GM21576 (cell line): ENCODE results near the gene TCF7L1.
"Not testable (repeated sequence)": the region's sequence is repeated elsewhere in the genome, so short reads cannot be mapped to it uniquely, and the experiment has no call there.

Experiments used
- ATAC-seq: cut with Tn5 transposase; IDR thresholded peaks from one replicate; pipeline ENCODE4 v1.9.1; 2021; ENCODE audit warnings: mild to moderate bottlenecking, moderate library complexity; ENCODE audit not compliant: unreplicated experiment

The TCF7L1 gene

DNA sequence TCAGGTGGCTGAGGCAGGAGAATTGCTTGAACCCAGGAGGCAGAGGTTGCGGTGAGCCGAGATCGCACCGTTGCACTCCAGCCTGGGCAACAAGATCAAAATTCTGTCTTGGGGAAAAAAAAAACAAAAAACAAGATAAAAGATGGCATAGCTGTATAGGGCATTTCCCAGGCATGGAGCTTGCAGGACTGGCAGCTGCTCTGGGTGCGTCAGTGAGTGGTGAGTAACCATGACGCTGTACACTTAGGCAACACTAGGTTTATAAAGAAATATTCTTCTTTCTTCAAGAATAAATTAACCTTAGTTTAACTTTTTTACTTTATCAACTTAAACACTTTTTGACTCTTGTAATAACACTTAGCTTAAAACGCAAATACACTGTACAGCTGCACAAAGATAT is 179.2 kb downstream of the TCF7L1 start:
- ATAC-seq, result no peak

GRCh38 chr2:85314884-85315242 is 181.7 kb downstream of the TCF7L1 start:
- ATAC-seq, result no peak

- ATAC-seq, result not testable (repeated sequence)
Observed at GRCh38 chr2:85315921-85316320, 182.7 kb downstream of the TCF7L1 start.

DNA sequence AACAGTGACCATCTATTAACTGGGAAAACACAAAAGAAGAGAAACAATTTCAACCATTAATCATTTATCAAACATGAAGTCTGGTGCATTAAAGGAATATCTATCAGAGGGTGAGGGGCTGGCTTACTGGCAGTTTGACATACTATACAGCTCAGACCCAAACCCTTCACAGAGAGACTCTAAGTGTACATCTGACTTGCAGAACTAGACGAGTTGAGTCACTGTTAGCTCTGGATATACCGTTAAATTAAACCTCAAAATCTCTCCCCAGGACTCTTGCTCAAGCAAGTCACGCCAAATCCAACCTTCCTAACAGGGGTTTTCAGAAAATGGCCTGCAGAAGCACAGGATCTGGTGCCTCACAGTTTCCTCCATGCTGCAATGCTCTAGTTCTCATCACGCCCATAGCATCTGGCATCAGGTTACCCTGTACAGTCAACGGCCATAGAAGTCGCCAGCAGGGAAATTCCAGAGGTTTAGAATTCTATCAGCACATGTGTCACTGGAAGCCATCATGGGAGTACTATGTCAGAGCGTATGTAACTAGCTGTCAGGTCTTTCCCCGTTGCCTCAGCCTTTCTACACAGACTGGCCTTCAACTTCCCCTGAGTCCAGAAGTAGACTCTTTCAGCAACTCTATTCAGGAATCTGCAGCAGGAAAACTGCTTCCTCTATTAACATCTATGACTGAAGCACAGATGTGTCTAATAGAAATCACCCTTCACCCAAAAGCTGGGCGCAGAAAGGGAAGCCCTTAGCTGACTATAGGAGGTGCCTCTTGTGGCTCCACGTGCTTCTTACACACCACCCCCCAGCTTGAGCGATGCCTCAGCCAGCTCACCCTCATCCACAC is 185.3 kb downstream of the TCF7L1 start:
- no peak for ATAC-seq

DNA sequence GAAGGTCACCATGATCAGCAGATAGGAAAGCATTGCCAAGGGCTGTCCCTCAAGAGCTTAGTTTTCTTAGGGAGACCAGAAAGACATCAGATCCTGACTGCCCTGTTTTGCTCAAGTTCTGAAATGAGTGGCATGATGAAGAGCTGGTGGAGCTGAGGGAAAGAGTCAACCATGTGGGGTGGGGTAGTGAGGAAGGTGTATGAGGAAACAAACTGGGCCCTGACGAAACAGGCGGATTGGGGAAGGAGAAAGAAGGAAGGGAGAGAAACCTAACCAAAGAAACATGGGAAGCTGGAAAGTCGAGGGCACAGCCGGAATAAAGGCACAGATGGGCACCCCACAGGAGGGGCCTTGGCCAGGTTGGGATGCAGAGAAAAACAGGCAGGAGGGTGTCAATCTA is 186.6 kb downstream of the TCF7L1 start:
- no peak for ATAC-seq

DNA sequence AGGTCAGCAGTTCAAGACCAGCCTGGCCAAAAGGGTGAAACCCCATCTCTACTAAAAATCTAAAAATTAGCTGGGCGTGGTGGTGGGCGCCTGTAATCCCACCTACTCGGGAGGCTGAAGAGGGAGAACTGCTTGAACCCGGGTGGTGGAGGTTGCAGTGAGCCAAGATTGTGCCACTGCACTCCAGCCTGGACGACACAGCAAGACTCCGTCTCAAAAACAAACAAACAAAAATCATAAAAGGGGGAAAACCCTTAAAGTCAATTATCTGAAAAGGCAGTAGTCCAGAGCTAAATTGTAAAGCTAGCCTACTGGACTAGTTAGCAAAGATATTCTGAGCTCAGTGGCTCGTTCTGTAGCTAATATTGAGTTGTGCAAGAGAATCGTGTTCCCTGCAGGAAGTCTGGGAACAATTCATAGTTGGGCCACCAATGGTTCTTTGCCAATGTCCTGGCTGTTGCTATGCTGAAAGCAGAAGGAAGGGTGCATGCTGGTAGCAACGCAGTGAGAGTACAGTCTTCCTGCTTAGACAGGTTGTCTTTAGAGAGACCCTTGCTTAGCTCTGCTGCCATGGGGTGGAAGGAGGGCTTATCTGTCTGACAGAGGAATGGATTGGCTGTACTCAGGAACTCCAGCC is 190.3 kb downstream of the TCF7L1 start:
- ATAC-seq, result no peak

GRCh38 chr2:85323988-85324367 is 190.8 kb downstream of the TCF7L1 start:
- not testable (repeated sequence) for ATAC-seq

DNA sequence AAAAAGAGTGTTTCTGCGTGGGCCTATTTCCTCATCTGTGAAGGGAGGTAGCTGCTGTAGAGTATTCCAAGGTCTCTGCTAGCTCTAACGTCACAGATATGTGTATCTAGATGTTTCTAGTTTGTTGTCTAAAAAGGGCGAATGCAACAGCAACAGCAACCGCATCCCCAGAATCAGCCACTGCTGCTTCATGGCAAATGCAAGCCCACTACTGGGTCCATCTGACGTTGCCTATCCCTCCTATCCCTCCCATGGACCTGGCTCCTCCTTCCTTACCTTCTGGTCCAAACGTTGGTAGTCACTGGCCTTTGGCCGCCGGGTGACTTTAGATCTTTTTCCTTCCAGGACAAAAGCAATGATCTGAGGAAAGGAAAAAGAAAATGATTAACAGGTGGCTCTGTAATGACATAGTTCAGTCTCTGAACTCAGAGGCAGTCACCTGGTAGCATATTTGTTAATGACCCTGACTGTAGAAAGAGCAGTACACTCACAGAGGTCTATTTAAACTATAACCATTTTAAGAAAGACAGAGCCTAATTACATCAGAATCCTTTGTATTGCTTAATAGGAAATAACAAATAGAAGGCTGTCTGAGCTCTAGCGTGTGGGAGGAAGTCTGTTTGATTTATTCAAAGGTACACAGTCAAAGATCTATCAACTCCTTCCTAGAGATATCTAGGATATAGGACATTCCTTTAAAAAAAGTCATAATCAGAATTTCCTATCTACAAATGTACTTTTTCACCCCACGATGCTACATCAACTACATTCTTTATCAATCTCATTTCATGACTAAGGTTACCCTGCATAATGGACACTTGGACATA is 191.7 kb downstream of the TCF7L1 start:
- no peak for ATAC-seq

DNA sequence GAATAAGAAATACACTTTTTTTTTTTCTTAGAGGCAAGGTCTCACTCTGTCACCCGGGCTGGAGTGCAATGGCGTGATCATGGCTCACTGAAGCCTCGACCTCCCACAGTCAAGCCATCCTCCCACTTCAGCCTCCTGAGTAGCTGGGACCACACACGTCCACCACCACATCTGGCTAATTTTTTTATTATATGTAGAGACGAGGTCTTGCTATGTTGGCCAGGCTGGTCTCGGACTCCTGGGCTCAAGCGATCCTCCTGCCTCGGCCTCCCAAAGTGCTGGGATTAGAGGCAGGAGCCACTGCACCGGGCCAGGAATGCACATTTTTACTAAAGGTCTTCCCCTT is 192.2 kb downstream of the TCF7L1 start:
- no peak for ATAC-seq

DNA sequence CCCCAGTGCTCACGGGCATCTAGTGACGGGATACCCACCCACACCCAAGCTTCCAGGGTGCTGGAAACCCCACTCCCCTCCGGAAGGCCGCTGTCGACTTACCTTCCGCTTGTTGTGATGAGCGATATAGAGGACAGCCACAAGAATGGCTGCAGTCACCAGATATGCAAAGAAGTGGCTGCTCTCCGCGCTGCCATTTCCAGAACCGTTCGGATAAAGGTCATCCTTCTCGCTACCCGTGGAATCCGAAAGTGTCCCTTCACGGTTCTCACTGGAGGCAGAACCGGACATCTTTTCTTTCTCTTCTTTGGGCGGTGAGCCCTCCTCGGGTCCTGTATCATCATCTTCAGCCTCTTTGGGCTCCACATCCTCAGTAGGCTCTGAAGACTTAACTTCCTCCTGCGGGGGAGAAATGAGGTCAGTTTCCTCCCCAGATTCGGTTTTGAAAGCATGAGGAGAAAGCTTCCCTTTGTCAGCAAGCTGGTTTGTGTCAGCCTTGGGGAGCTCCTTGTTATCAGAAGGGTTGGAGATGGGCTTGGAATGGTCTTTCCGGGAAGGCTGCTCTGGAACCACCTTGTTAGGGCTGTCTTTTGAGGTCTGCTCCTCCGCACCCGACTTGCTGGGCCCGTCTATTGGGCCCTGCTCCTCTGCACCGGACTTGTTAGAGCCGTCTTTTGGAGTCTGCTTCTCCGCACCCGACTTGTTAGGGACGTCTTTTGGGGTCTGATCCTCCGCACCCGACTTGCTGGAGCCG is 193.4 kb downstream of the TCF7L1 start:
- ATAC-seq, result peak; percentile 33

GRCh38 chr2:85327160-85327821 is 194.1 kb downstream of the TCF7L1 start:
- ATAC-seq, result no peak

DNA sequence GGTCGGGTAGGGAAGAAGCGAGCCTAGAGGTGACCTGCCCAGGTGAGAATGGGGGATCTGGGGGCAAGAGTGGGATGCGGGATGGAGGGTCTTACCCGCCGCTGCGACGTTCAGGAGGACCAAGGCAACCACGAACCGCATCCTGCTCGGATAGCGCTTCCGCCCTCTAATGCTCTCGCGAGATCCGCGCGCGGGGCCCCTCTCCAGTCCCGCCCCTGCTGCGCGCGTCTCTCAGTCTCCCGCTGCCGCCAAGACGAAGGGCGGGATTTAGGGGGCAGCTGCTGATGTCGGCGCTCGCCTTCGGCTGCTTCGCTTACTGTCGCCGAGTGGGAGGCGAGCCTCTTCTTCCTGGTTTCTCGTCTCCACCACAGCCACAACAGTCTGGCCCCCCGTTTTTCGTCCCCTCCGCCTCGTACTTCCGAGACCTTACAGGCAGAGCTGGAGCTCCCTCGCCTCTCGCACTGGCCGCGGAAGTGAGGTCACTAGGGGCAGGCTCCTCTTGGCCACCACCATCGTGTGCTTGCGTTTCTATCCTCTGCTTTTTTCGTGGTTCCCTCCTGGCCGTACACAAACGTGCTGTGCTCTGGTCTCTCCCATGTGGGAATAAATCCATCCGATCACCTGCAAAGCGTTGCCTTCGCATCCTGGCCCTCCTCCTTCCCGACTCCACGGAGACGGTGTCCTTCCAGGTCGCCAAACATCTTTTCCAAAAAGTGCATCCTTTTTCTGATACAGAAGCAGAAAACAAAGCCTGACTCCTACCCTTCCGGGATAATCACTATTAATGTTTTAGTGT is 194.8 kb downstream of the TCF7L1 start, which contains the start of gene TGOLN2:
Gene TGOLN2 (minus strand): TSS at position 168 of the 796 bp plus-strand sequence. CDS start 27 bp downstream, at position 141.
- ATAC-seq, result peak; percentile 80

- ATAC-seq, result no peak
Observed at GRCh38 chr2:85329181-85329651, 196.0 kb downstream of the TCF7L1 start.

GRCh38 chr2:85329701-85330100 is 196.5 kb downstream of the TCF7L1 start:
- ATAC-seq, result not testable (repeated sequence)

DNA sequence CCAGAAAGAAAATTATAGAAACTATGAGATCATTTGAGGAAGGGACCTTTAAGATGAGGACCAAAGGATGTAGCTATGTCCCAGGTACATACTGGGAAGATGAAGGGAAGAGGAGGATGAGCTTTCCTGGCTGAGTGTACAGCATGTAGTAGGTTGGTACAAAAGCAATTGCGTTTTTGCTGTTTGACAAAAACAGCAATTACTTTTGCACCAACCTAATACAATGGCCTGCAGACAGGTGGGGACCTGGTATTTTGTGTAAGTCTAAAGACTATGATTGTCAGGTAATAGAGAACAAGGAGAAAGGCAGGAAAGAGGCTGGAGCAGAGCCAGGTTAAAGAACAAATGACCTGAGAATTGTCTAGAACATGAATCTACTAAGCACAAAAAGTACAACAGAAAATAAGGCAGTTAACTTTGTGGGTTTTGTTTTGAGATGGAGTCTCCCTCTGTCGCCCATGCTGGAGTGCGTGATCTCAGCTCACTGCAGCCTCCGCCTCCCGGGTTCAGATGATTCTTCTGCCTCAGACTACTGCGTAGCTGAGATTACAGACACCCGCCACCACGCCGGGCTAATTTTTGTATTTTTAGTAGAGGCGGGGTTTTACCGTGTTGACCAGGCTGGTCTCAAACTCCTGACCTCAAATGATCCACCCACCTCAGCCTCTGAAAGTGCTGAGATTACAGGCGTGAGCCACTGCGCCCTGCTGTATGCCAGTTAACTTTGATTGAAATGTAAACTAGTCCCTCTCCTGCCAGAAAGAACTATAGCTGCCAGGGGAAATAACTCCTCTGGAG is 197.8 kb downstream of the TCF7L1 start:
- ATAC-seq, result no peak

DNA sequence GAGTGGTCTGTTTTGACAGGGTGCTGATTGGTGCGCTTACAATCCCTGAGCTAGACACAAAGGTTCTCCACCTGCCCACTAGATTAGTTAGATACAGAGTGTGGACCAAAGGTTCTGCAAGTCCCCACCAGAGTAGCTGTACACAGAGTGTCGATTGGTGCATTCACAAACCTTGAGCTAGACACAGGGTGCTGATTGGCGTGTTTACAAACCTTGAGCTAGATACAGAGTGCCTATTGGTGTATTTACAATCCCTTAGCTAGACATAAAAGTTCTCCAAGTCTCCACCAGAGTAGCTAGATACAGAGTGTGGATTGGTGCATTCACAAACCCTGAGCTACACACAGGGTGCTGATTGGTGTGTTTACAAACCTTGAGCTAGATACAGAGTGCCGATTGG is 200.7 kb downstream of the TCF7L1 start:
- ATAC-seq, result not testable (repeated sequence)

- ATAC-seq, result no peak
Observed at GRCh38 chr2:85334928-85335327, 201.7 kb downstream of the TCF7L1 start.

DNA sequence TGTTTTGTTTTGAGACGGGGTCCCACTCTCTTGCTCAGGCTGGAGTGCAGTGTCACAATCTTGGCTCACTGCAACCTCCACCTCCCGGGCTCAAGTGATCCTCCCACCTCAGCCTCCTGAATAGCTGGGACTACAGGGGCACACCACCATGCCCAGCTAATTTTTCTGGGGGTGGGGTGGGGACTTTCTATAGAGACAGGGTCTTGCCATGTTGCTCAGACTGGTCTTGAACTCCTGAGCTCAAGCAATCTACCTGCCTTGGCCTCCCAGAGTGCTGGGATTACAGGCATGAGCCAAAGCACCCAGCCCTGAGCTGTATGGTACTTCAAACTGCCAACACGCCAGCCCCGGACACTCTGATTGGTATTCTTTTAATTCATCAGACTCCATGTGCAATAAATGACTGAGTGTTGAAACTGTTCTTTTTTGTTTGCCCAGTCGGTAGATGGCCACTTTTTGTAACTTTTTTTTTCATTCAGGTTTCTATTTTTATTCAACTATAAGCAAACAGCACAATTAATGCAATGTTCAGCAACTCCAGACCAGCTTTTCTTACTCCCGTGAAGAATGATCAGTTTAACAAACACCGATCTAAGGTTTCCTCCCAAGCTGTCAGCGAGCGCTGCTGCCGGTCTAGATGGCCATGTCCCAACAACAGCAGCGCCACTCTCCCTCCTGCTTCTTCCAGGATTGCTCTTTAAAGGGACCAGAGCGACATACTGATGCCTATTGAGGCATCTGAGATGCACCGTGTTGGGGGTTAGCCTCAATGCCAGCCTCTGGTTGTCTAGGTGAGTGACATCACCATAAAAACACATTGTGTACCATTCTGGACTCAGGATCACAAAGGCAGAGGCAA is 207.1 kb downstream of the TCF7L1 start:
- ATAC-seq, result no peak
